SH-SY5Y (cell line): Measurements from ENCODE around the gene PRKCB.

Experiments
- GATA2 ChIP-seq: IDR thresholded peaks from 2 replicates; pipeline ENCODE4 v1.6.1; 2011; ENCODE audit warnings: mild to moderate bottlenecking, low read depth, low read length
- GATA3 ChIP-seq: IDR thresholded peaks from 2 replicates; pipeline ENCODE4 v1.6.1; 2011; ENCODE audit warnings: low read depth, mild to moderate bottlenecking, low read length, moderate library complexity

DNA sequence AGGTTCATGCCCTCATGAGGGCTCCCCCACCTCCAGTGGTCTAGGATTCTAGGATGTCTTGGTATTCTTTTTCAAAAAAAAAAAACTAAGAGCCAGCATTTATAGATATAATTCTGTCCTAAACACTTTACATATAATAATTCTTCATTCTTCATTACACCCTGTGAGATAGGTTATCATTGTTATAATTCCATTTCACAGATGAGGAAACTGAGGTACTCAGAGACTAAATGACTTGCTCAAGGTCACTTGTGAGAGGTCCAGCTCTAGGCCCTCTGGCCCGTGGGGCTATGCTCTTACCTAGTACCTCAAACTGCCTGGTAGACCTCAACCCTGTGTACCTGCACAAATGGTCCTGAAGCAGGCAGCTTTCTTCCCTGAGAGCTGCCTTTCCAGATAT is 172.2 kb downstream of the PRKCB start:
- no peak for TF ChIP-seq GATA3
- TF ChIP-seq GATA2, result no peak
